SU-DHL-6 (cell line): ENCODE measurements around the gene G3BP1.

Source experiments
- CTCF ChIP-seq: fragments of 200-600 bp; sonication (generic); IDR thresholded peaks from one replicate; pipeline ENCODE4 v1.5.1; 2017; ENCODE audit warnings: antibody characterized with exemption, mild to moderate bottlenecking, low read length, moderate library complexity; ENCODE audit not compliant: insufficient read depth, poor library complexity, severe bottlenecking
- EZH2phosphoT487 ChIP-seq: fragments of 200-600 bp; sonication (generic), shearing (Covaris generic); conservative IDR thresholded peaks from 2 replicates; pipeline ENCODE4 v1.6.1; 2018; ENCODE audit warnings: mild to moderate bottlenecking, antibody characterized with exemption, low read length, moderate library complexity, mixed read lengths

GRCh38 chr5:151812757-151813309, 41.1 kb downstream of the G3BP1 start:
- TF ChIP-seq CTCF (no peak), EZH2phosphoT487 (no peak)
